Fibroblast of skin of left quadriceps (primary cell): ENCODE data around the gene STMN1.
A peak's percentile ranks its signal among the peaks of the same experiment; 100 is the strongest.

Experiments used
- DNase-seq, 2 experiments: peaks; one replicate each; pipeline ENCODE4 v3.0.0-alpha.2; 2013; ENCODE audit warnings: low read depth in 2 of 2

Gene STMN1

DNA sequence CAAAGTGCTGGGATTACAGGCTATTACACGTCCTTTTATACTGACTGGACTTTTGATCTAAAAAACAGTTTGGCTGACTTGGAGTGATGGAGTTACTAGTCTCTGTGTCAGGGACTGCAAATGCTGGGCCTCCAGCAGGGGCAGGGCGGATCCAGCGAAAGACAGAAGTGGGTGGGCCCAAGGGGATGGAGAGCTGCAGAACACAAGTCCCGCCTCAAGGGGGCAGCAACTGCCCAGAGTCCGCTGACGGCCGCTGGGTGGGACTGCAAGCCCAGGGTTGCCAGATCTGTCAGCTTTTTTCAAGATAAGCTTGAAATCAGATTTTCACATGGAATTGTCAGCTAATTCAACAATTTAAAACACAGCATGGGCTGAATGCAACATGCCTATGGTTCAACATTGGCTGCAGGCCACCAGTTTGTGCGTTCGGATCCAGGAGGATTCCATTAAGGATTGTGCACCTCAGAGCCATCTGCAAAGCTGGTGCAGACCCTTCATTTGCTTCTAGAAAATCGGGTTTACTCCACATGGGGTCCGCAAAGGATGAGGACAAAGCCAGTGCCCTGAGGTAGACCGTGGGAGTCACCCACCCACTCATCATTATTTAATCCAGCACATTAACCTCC is 10.7 kb downstream of the STMN1 start:
- DNase-seq, result peak; percentile 82 to 87

DNA sequence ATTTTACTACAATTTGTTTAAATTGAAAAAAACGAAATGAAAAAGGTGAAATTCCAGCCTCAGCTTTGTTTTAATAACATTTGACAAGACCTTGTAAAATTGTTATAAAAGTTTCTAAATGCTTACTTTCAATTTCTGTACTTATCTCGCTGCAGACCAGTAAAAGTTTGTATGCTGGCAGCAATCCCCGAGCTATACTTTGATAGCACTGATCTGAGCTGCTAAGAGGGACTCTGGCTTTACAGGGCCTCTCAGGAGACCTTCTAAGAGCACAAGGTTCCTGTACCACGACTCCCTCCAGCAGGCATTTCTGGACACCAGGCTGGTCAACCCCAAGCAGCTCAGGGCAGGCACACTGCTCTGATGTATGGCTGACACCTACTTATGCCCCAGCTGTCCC is 13.1 kb downstream of the STMN1 start:
- DNase-seq, result no peak

- no peak for DNase-seq
These were observed 14.6 kb downstream of the STMN1 start for GRCh38 chr1:25891606-25892005.

GRCh38 chr1:25890239-25891034 is 15.8 kb downstream of the STMN1 start:
- no peak for DNase-seq

GRCh38 chr1:25889470-25889869 is 16.7 kb downstream of the STMN1 start:
- DNase-seq, result no peak

GRCh38 chr1:25888426-25888987 is 17.7 kb downstream of the STMN1 start:
- DNase-seq, result no peak

DNA sequence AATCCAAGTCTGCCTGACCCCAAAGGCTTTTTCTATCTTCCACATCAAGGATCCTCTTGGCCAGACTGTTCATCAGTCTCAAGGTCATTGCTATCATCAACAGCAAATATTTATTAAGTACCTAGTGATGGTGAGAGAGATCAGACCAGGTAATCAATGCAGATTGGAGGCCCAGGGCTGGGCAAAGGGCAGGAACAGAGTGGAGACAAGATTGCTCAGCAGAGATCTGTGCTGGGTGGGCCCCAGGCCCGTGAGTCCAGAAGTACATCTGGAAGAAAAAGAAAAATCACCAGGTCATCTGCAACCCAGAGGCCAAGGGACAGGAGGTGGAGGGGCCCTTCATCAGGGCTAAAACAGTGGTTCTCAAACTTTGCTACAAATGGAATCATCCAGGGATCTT is 20.6 kb downstream of the STMN1 start:
- no peak for DNase-seq

DNA sequence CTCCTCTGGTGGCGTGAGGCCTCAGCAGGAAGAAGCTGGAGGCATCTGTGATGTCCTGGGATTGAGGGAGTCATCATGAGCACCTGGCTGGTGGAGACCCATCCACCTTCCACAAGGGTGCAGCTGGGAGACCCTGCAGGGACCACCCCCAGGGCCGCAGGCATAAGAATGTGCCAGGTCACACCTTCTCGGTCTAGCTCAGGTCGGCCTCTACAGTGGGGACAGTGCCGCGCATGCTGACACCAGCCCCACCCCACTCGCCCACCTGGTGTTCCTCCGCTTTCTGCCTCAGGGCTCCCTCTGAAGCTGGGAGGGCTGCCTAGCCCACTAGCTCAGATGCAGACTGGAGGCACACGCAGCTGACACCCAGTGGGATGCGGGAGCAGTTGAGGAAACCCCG is 25.0 kb downstream of the STMN1 start:
- DNase-seq, result no peak

DNA sequence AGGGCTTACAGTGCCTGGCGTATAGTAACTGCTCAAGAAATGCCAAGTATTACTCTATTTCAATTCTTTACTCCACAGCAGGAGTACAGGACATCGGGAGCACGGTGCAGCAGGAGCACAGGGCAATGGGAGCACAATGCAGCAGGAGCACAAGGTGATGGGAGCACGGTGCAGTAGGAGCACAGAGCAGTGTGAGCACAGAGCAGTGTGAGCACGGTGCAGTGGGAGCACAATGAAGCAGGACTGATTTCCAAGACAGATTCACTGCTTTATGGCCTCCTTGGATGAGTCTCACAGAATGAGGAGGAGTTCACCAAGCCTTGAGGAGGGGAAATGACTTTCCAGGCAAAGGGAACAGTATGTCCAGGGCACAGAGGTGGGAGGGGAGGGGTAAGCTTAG is 25.7 kb downstream of the STMN1 start:
- no peak for DNase-seq

GRCh38 chr1:25879675-25880074 is 26.5 kb downstream of the STMN1 start:
- DNase-seq, result no peak

DNA sequence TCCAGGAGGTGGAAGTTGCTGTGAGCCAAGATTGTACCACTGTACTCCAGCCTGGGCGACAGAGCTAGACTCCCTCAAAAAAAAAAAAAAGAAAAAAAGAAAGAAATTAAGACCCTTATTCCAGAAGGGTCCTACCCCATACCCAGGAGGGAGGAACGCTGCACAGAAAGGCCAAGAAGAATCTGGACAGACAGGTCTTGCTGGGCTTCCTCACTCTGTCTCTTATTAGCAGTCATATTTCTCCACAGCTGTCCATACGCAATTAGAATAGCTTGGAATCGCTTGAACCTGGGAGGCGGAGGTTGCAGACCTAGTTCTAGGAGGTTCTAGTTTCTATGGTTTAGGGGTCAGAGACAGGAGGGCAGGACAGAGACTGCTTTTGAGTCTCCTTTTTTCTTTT is 27.5 kb downstream of the STMN1 start:
- DNase-seq, result no peak

GRCh38 chr1:25877155-25877554 is 29.1 kb downstream of the STMN1 start:
- no peak for DNase-seq

- DNase-seq, result no peak
These were observed 29.5 kb downstream of the STMN1 start for GRCh38 chr1:25876693-25877077.

DNA sequence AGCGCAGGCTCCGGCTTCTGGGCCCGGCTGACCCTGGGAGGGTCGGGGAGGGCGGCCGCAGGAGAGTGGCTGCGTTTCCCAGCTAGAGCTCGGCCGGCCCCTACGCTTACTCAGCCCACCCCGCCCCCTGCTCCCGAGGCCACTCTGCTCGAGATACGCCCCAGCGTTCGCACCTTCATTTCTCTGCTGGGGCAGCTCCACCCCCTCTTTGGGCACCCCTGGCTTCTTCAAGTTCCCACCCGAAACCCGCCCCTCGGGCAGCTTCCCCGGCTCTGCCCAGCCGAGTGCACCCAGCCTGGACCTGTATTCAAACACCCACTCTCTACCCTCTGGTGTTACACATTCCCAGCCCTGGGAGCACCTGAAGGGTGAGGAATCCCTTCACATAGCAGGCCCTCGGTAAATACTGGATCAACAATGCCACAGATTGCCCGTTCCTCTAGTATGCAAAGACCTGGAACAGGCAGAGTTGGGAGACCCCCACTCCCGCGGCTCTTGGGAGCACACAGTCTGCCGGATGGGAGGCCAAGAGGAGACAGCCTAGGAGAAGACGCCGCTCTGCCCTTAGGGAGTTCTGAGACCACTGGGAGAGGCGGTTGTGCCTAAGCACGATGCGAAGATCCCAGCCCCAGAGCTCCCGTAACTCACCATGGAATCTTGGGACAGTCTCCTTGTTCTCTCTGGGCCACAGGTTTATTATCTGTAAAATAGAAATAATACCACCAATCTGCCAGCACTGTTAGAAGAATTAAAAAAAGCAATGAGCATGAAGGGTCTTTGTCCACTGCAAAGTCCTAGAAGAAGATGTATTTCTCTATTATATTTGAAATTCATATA is 30.1 kb downstream of the STMN1 start:
- no peak for DNase-seq

DNA sequence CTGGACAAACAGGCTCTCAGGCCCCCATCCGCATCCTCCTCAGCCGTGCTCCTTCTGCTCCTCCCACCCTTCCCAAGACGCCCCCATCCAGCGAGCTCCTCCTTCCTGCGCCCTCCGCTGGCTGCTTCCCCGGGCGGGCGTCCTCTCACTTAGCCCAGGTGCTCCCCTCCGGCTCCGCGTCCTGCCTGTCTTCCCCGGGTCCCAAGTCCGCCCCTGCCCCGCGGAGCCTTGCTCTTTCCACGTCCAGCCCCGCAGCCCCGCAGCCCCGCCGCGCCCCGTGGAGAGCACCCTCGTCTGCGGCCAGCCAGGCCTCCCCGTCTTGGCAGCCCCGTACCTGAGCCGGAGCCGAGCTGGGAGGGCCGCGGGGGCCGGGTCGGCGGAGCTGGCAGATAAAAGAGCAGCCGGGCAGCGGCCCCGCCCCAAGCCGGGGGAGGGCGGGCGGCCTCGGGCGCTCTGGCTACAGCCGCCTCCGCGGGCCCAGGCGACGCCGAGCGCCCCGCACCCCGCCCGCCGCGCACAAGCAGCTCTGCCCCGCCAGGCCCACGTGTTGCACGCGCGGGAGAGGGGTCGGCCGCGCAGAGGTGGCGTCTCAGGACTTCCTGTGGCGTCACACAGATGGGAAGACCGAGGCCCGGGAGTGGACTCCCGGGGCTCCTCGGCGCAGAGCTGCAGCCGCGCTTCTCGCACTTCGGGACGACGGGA is 30.9 kb downstream of the STMN1 start, which contains the start of gene PAQR7:
Gene PAQR7, minus strand, starts transcription at position 555 of the 702 bp plus-strand sequence. CDS start 11,869 bp downstream, outside the sequence.
- peak in 1 of 2 experiments; percentile 51 for DNase-seq

GRCh38 chr1:25874635-25875153 is 31.5 kb downstream of the STMN1 start:
- DNase-seq, result no peak

DNA sequence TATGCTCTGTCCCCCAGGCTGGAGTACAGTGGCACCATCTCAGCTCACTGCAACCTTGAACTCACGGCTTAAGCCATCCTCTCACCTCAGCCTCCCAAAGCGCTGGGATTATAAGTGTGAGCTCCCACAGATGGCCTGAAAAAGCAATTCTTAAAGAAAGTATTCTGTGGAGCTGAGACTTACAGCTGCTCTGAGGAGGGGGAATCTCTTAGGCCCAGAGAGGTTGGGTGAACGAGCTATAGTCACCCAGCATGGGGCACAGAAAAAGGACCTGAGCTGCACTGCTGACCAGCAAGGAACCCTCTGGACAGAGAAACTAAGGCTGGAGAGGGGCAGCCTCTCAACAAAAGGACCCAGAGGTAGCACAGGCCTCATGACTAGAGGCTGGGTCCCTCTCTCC is 32.0 kb downstream of the STMN1 start:
- DNase-seq, result no peak

GRCh38 chr1:25873120-25873519 is 33.1 kb downstream of the STMN1 start:
- DNase-seq, result no peak

- no peak for DNase-seq
These were observed 33.5 kb downstream of the STMN1 start for GRCh38 chr1:25872713-25873112.

DNA sequence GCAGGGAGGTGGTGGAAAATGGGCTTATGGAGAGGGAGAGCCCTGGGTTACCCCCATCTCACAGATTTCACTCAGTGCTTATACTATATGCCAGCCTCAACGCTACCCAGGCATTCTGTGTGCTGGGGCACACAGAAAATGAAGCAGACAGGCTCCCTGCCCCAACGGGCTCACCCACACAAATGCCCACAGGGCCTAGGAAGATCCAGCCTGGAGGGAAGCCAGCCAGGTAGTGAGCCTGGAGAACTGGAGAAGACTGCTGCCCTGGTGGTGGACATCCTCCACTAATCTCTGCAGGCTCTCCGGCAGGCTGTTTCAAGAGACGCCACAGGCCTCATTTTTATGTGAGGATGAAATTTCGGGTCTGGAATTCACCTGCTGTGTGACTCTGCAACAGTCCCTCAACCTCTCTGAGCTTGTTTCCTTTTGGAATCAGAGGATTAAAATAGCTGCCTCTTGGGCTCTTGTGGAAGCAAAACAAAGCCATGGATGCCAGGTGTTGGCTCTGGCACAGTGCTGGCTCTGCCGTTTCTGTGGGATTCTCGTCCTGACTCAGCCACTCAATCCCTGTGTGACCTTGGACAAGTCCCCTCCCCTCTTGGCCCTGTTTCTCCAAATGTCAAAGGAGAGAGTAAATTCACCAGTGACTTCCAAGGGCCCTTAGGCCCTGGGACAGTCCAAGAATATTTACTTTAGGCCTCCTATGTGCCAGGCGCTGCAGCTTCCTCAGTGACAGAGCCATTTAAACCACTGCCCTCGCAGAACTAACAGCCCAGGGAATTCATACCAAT is 34.3 kb downstream of the STMN1 start:
- no peak for DNase-seq
